Measurements from ENCODE around the gene ACTR3.
"Not testable (repeated sequence)": the region's sequence is repeated elsewhere in the genome, so short reads cannot be mapped to it uniquely, and the experiment has no call there.

The ACTR3 gene

DNA sequence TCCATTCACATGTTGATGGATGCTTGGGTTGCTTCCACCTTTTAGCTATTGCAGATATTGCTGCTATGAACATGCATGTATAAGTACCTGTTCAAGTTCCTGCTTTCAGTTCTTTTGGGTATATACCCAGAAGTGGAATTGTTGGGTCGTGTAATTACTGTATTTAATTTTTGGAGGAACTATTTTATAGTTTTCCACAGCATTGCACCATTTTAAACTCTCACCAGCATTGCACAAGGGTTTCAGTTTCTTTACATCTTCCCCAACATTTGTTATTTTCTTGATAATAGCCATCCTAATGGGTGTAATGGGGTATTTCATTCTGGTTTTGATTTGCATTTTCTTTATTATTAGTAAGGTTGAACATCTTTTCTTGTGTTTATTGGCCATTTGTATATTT lies 16.0 kb downstream of the ACTR3 start:
- DNase-seq (ENCODE audit: low read depth, low spot score), result no peak

DNA sequence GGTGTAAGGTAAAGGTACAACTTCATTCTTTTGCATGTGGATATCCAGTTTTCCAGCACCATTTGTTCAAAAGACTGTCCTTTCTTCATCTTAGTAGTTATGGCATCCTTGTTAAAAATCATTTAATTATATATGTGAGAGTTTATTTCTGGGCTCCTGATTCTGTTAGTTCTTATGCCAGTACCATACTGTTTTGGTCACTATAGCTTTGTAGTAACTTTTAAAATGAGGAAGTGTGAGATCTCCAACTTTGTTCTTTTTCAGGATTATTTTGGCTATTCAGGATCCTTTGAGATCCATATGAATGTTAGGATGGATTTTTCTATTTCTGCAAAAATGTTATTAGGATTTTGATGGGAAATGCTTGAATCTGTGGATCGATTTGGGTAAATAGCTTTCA lies 16.8 kb downstream of the ACTR3 start:
- DNase-seq (ENCODE audit: low read depth, low spot score), result no peak

DNA sequence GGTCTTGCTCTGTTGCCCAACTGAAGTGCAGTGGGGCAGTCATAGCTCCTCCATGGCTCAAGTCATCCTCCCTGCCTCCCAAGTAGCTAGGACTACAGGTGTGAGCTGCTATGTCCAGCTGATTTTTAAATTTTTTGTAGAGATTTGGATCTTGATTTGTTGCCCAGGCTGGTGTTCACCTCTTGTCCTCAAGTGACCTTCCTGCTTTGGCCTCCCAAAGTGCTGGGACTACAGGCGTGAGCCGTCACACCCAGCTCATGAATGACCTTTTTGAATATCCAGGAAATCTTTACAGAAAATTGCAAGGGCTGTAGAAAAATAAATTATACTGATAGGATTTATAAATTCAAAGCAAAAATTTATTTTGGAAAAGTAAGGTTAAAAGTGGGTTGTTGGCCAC lies 17.4 kb downstream of the ACTR3 start:
- DNase-seq (ENCODE audit: low read depth, low spot score), result no peak

DNA sequence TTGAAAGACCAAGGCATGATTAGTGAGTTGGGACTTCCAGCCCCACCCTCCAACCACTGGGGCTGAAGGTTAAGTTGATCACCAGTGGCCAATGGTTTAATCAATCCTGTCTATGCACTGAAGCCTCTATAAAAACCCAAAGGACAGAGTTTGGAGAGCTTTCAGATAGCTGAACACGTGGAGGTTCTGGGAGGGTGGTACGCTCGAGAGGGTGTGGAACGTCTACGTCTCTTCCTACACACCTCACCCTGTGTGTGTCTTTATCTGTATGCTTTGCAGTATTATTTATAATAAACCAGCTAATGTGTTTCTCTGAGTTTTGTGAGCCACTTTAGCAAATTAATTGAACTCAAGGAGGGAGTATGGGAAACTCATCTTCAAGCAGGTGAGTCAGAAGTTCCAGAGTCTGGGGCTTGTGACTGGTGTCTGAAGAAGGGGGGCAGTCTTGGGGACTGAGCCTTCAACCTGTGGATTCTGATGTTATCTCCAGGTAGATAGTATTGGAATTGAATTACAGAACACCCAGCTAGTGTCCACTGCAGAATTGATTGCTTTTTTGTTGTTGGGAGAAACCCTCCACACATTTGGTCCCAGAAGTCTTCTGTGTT lies 20.3 kb downstream of the ACTR3 start:
- no peak for DNase-seq (ENCODE audit: low read depth, low spot score)

DNA sequence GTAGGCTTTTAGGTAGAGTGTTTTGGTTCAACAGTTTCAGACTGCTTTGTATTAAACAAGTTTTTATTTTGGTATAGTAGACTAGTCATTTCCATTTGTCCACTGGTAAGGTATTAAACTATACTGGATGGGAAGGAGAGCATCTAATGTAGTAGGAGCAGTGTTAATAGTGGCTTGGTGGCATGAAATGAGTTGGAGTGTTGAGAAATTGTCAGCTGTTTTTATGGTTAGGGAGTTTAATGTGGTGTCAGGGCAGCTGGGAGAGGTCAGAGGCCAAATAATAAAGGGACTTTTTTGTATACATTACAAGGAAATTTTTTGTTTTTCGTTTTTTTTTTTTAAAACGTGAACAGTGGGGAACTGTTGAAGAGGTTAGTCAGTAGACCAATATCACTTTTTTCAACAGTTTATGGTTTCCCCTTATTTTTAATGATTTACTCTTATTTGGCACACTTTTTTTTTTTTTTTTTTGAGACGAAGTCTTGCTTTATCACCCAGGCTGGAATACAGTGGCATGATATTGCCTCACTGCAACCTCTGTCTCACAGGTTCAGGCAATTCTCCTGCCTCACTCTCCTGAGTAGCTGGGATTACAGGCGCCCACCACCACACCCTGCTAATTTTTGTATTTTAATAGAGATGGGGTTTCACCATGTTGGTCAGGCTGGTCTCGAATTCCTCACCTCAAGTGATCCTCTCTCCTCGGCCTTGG lies 21.2 kb downstream of the ACTR3 start:
- no peak for DNase-seq (ENCODE audit: low read depth, low spot score)

DNA sequence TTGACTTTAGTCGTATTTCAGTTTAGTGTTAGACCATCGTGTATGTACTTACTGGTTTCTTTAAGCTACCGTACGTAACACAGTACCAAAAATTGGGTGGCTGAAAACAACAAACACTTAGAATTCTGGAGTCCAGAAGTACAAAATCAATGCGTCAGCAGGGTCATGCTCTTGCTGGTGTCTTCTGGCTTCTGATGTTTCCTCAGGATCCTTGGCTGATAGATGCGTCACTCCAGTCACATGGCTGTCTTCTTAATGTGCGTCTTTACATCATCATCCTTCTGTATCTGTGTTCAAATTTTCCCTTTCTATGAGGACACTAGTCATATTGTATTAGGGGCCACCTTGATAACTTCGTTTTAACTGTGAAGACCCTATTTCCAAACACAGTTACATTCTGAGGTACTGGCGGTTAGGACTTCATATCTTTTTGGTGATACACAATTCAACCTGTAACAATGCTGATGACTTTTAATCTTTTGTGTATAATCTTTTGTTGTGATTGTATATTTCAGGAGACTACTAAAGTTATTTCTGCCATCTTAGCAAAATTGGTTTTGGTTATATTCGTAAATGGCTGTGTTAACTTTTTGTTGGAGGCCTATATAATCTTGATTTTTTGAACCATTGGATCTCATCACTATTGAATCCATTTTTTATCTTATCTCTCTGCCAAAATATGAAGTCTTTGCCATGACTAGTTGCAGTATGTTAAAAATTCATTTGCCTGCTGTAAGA lies 25.4 kb downstream of the ACTR3 start:
- no peak for DNase-seq (ENCODE audit: low read depth, low spot score)

DNA sequence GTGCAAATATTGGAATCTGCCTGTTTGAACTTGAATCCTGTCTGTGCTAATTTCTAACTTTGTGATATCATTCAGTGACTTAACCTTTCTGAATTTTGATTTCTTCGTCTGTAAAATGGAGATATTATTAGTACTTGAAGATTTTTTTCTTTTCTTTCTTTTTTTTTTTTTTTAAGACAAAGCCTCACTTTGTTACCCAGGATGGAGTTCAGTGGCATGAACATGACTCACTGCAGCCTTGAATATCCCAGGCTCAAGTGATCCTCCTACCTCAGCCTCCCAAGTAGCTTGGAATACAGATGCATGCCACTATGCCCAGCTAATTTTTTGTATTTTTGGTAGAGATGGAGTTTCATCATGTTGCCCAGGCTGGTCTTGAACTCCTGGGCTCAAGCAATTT lies 28.3 kb downstream of the ACTR3 start:
- DNase-seq (ENCODE audit: low read depth, low spot score), result no peak

DNA sequence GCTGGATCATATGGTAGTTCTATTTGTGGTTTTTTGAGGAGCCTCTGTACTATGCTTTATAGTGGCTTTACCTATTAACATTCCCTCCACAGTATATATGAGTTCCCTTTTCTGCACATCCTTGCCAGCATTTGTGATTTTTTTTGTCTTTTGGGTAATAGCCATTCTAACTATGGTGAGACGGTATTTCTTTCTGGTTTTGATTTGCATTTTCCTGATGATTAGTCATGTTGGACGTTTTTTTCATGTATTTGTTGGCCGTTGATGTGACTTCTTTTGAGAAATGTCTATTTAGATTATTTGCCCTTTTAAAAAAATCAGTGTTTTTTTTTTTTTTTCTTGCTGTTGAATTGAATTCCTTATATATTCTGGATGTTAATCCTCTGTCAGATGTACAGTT lies 31.1 kb downstream of the ACTR3 start:
- DNase-seq (ENCODE audit: low read depth, low spot score), result no peak

DNA sequence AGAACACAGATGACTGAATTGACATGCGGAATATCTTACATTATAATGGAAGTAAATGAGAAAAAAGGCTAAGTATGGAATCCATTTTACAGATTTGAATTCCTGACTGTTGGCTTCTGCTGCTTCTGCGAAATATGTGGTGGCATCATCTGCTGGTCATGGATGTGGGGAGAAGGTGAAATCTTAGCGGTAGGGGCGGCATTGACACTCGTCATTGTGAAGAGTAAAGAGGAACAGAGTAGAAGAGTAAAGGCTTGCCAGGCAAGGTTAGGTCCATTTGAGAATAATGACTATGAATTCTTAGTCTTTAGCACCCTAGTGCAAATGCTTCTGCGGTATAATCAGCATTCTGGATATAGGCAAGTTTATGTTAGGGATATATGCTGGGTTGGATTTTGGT lies 32.4 kb downstream of the ACTR3 start:
- no peak for DNase-seq (ENCODE audit: low read depth, low spot score)

DNA sequence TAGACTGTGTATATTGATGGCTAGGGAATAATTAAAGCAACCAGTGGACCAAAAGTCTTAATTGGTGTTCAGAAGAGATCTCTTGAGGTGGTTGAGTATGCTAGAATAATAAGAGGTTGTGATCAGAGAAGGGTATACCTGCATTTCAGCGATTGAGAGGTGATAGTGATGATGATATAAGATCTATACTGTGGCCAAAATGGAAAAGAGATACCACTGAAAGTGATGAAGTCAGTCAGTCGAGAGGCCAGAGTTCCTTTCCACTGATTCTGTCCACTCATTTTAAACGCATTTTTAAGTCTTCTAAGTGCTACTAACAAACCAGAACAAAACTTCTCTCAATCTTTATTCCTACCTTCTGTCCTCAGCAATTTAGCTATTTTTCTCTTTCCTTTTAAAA lies 32.9 kb downstream of the ACTR3 start:
- no peak for DNase-seq (ENCODE audit: low read depth, low spot score)

DNA sequence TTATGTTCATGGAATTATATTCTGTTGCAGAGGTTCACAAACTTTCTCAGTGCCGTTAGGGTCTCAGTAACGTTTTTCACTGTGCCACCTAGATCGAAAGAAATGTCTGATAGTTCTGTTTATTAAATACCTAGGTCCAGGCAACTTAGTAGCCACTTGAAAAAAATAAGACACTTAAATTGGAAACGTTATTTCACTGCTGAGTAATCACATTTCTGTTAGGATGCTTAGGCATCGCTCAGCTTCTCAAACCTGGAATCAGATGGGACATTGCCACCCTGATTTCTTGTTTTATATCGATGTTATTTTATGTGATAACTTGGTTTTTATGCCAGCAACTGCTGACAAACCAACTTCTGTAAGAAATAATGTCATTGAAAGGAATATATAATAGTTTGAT lies 36.0 kb downstream of the ACTR3 start:
- DNase-seq (ENCODE audit: low read depth, low spot score), result no peak

DNA sequence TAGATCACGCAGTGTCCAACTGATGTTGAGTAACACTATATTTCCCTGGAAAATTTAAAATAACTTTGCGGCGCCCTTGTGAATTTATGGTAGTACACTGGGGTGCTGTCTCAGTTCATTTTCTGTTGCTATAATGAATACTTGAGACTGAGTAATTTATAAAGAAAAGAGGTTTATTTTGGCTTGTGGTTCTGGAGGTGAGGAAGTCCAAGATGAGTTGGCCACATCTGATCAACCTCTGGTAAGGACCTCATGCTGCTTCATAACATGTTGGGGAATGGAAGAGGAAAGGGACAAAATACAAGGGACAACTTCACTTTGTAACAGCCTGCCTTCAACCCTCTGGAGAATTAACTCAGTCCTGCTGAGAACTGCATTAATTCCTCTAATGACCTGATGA lies 36.4 kb downstream of the ACTR3 start:
- no peak for DNase-seq (ENCODE audit: low read depth, low spot score)

DNA sequence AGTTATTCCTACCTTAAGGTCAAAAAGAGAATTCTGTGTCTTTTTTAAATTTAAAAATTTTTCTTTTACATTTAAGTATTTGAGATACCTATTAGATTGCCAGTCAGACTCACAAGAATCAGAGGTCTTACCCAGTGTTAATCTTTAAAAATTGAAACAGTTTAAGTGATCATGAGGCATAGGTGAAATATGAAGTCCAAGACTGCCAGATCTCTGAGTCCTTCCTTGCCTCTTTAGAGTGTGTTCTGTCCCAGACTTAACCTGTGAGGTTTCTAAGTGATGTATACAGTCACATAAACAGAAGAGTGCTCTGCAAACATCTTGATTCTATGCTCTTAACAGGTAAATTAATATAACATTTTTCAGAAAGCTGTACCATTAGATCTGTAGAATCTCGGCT lies 40.6 kb downstream of the ACTR3 start:
- no peak for DNase-seq (ENCODE audit: low read depth, low spot score)

DNA sequence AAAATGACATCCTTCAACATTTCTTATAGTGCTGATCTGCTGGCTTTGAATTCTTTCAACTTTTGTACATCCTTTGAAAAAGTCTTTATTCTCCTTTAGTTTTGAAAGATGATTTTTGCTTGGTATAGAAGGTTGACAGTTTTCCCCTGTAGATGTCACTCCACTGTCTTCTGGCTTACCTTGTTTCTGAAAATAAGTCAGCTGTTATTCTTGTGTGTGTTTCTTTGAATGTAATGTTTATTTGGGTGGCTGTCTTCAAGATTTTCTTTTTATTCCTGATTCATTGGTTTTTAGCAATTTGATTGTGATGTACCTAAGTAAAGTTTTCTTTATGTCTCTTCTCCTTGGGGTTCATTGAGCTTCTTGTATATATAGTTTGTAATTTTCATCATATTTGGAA lies 47.6 kb downstream of the ACTR3 start:
- DNase-seq (ENCODE audit: low read depth, low spot score), result no peak

DNA sequence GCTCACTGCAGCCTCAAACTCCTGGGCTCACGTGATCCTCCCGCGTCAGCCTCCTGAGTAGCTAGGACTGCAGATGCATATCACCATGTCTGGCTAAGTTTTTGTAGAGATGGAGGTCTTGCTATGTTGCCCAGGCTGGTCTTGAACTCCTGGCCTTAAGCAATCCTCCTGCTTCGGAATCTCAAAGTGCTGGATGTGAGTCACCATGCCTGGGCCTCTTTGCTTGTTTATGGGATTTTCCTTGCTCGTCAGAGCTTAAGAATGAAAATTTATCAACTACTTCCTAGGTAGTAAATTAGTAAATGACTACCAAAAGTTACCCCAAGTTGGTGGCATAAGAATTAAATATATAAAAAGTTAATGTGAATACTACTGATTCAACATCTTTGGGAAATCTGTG lies 51.0 kb downstream of the ACTR3 start:
- no peak for DNase-seq (ENCODE audit: low read depth, low spot score)

DNA sequence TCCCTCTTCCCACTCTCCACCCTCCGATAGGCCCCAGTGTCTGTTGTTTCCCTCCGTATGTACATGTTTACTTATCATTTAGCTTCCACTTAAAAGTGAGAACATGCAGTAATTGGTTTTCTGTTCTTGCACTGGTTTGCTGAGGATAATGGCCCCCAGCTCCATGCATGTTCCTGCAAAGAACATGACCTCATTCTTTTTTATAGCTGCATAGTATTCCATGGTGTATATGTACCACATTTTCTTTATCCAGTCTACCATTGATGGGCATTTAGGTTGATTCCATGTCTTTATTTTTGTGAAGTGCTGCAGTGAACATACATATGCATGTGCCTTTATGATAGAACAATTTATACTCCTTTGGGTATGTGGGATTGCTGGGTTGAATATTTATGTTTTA lies 55.9 kb downstream of the ACTR3 start:
- DNase-seq (ENCODE audit: low read depth, low spot score), result not testable (repeated sequence)

DNA sequence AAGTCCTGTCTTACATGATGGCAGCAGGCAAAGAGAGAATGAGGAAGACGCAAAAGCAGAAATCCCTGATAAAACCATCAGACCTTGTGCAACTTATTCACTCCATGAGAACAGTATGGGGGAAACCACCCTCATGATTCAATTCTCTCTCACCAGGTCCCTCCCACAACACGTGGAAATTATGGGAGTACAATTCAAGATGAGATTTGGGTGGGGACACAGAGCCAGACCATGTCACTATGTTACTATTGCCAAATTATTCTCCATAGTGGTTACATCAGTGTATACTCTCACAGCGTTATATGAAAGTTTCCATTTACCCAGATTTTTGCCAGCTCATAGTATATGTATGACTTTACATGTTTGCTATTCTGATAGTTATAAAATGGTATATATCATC lies 61.0 kb downstream of the ACTR3 start:
- DNase-seq (ENCODE audit: low read depth, low spot score), result not testable (repeated sequence)

DNA sequence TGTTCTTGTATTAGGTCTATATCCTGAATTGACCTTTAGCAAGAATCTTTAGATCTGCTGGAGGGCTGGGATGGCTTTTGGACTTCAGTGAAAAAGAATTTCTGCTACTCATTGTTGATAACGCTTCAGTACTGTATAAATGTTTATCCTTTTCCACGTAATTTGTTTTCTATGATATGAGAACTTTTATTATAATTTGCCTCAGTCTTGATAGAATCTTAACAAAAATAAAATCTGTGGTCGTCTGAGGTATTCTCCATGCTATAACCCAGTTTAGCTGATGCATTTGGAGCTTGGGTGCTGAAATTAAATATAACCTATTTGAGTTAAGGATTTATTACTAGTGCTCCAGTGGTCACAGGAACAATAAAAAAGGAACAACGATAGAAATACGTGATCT lies 71.1 kb downstream of the ACTR3 start:
- DNase-seq (ENCODE audit: low read depth, low spot score), result no peak

DNA sequence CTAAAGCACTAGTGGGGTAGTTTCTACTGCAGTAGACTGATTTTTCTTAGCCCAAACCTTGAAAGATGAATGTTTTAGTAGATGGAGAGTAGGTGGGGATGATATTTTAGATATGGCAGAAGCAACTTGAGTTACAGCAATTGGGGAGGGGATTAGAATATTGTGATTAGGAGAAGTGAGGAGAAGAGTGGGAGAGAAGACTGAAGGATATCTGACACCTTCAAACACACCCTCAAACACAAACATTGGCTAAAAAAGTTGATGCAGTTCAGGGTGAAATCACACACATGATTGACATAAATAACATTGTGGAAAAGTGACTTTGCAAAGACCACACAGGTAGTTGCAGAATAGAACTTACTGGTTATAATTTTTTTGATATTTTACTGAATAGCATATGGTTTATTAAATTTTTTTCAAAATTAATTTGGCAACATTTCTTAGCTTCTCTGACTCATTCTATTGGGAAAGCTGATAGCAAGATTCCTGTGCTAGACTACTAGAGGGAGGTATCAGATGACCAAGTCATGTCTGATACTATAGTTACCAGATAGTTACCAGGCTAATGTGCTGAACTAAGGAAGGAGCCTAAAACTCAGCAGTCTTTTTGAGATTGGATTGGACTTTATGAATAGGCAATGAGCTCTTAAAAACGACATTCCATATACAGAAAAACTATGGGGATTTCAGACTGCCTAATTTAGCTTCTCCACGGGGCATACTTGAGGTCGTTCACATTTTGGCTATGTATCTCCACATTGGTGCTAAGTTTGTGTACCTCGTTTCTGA lies 73.0 kb downstream of the ACTR3 start:
- DNase-seq (ENCODE audit: low read depth, low spot score), result no peak

DNA sequence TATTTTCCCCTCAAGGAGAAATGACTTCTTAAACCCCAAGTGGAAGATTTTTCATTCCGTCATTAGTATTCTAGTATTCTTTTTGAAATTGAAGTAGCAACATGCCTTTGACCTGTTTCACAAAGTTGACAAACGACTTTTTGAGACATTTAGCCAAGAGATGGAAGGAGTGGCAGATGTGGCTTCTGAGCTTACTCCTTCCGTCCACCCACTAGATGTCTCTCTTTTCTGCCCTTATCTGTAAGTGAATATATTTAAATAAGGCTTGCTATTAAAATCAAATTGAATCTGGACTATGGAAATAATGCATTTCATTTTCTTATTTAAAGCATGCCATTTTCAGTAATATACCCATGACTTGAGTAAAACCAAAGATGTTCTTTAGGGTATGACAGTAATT lies 74.1 kb downstream of the ACTR3 start:
- no peak for DNase-seq (ENCODE audit: low read depth, low spot score)

DNA sequence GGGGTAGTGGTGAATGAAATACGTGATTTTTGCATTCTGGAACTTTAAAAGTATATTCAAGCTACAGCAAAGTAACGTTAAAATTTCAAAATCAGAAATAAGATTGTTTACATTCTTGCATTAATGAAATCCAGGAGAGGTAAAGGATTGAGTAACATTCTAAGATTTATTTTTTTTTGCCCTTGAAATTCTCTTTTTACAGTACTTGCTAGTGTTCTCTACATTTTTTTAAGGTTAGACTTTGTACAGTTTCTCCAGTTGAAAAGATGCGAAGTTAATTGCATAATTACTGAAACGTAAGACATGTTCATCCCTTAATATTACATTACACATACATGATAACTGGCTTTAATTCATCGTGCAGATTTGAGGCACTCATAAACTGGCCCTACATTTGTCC lies 74.5 kb downstream of the ACTR3 start:
- DNase-seq (ENCODE audit: low read depth, low spot score), result no peak

DNA sequence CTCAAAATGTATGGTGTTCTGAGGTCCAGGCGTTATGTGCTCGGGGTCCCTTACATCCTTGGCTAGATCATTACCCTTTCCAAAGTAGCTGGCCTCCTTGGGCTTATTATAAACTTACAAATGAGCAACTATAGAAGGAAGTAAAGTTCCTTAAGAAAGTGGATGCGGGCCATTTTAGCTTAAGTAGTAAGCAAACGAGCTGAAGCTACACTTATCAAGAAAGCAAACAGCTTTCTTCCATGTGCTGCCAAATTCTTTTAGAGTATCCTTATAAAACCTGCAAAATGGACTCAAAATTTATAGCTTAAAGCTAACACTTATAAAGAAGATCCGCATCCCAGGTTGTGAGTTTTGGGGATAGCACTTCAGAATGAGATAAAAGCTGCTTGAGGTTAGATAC lies 75.3 kb downstream of the ACTR3 start:
- no peak for DNase-seq (ENCODE audit: low read depth, low spot score)

All from iPS DF 19.7 (cell line).